ENCODE data around the gene ABI3. TPM values are rescaled to one million over a fixed set of nuclear protein-coding genes. Genes with fewer than 3 reads are reported as not detected.

The ABI3 gene
- total RNA-seq, 4 donors from 2014 or later, result 2.3 to 6.7 (median 3.0) TPM

- Histone ChIP-seq H3K27me3 (peaks cover 33% of the 10 kb centered on the region), H3K9me3 (no peaks in the 10 kb centered on the region), H3K4me1 (peaks cover 17% of the 10 kb centered on the region), H3K4me3 (no peak overlapping the region), H3K36me3 (no peaks in the 10 kb centered on the region), H3K27ac (no peak overlapping the region)
- TF ChIP-seq POLR2AphosphoS5 (IDR thresholded peaks at IDR 0.05), result no peak
- DNase-seq (ENCODE audit: low spot score in 2 of 2), result no peak
- WGBS, result 74% methylated on average over 7 of the region's 7 CpGs
Observed at GRCh38 chr17:49231563-49231894, 21.0 kb downstream of the ABI3 start.

GRCh38 chr17:49234509-49235080 lies 24.1 kb downstream of the ABI3 start:
- Histone ChIP-seq H3K36me3 (no peaks in the 10 kb centered on the region), H3K9me3 (no peaks in the 10 kb centered on the region), H3K4me1 (peaks cover 20% of the 10 kb centered on the region), H3K4me3 (no peak overlapping the region), H3K27me3 (peaks cover 17% of the 10 kb centered on the region), H3K27ac (no peak overlapping the region)
- TF ChIP-seq POLR2AphosphoS5 (IDR thresholded peaks at IDR 0.05) (no peak), POLR2A (IDR thresholded peaks at IDR 0.05) (no peak), EP300 (IDR thresholded peaks at IDR 0.05) (no peak), CTCF (IDR thresholded peaks at IDR 0.05) (no peak)
- DNase-seq (ENCODE audit: low spot score in 2 of 2), result no peak
- 90% methylated on average over 5 of the region's 5 CpGs for WGBS

GRCh38 chr17:49235896-49236295 lies 25.4 kb downstream of the ABI3 start:
- Histone ChIP-seq H3K27ac (no peak overlapping the region), H3K4me1 (peaks cover 8% of the 10 kb centered on the region), H3K36me3 (no peaks in the 10 kb centered on the region), H3K9me3 (no peaks in the 10 kb centered on the region), H3K4me3 (no peak overlapping the region), H3K27me3 (peaks cover 4% of the 10 kb centered on the region)
- WGBS, result 64% methylated on average over 3 of the region's 4 CpGs
- no peak for TF ChIP-seq POLR2AphosphoS5 (IDR thresholded peaks at IDR 0.05)
- no peak for TF ChIP-seq POLR2A (IDR thresholded peaks at IDR 0.05)
- TF ChIP-seq CTCF (IDR thresholded peaks at IDR 0.05), result no peak
- no peak for TF ChIP-seq EP300 (IDR thresholded peaks at IDR 0.05)
- no peak for DNase-seq (ENCODE audit: low spot score in 2 of 2)

- H3K9me3 ChIP-seq, result no peaks in the 10 kb centered on the region
- H3K4me1 ChIP-seq, result peaks cover 4% of the 10 kb centered on the region
- WGBS, result 93% methylated on average over 1 of the region's 1 CpG
- no peak for DNase-seq (ENCODE audit: low spot score in 2 of 2)
- H3K27me3 ChIP-seq, result no peaks in the 10 kb centered on the region
- TF ChIP-seq EP300 (IDR thresholded peaks at IDR 0.05), result no peak
- TF ChIP-seq POLR2AphosphoS5 (IDR thresholded peaks at IDR 0.05), result no peak
- no peak for TF ChIP-seq CTCF (IDR thresholded peaks at IDR 0.05)
- TF ChIP-seq POLR2A (IDR thresholded peaks at IDR 0.05), result no peak
- no peak overlapping the region for H3K4me3 ChIP-seq
- H3K36me3 ChIP-seq, result no peaks in the 10 kb centered on the region
- no peak overlapping the region for H3K27ac ChIP-seq
Observed at GRCh38 chr17:49239963-49240362, 29.5 kb downstream of the ABI3 start.

- WGBS, result 88% methylated on average over 1 of the region's 1 CpG
Observed at GRCh38 chr17:49240619-49241018, 30.1 kb downstream of the ABI3 start.

More at GRCh38 chr17:49240619-49241018, 30.1 kb downstream of the ABI3 start:
- Histone ChIP-seq H3K27ac (no peak overlapping the region), H3K4me1 (peaks cover 4% of the 10 kb centered on the region), H3K9me3 (no peaks in the 10 kb centered on the region), H3K4me3 (no peak overlapping the region), H3K27me3 (no peaks in the 10 kb centered on the region), H3K36me3 (no peaks in the 10 kb centered on the region)
- TF ChIP-seq POLR2AphosphoS5 (IDR thresholded peaks at IDR 0.05) (no peak), POLR2A (IDR thresholded peaks at IDR 0.05) (no peak), CTCF (IDR thresholded peaks at IDR 0.05) (no peak), EP300 (IDR thresholded peaks at IDR 0.05) (no peak)
- DNase-seq (ENCODE audit: low spot score in 2 of 2), result no peak
